HepG2 (cell line): ENCODE results near the gene SSX2IP. TPM values are rescaled to one million over a fixed set of nuclear protein-coding genes. Genes with fewer than 3 reads are reported as not detected.

ENCODE experiments used
- AHR ChIP-seq: IDR thresholded peaks from 2 replicates; pipeline ENCODE4 v1.6.1; 2018; ENCODE audit warnings: missing genetic modification reagents, missing compliant biosample characterization
- DMAP1 ChIP-seq: IDR thresholded peaks from 2 replicates; pipeline ENCODE4 v1.6.1; 2016
- KDM1A ChIP-seq: IDR thresholded peaks from 2 replicates; pipeline ENCODE4 v1.6.1; 2016; ENCODE audit warnings: missing compliant biosample characterization
- MED1 ChIP-seq: sonication (generic); formaldehyde crosslinking; IDR thresholded peaks from 2 replicates; pipeline ENCODE4 v1.4.0; 2020; ENCODE audit warnings: missing genetic modification reagents
- MED13 ChIP-seq: sonication (generic); formaldehyde crosslinking; IDR thresholded peaks from 2 replicates; pipeline ENCODE4 v1.5.0; 2020; ENCODE audit warnings: missing genetic modification reagents
- MEIS2 ChIP-seq: sonication (generic); formaldehyde crosslinking; IDR thresholded peaks from 2 replicates; pipeline ENCODE4 v1.9.0; 2021; ENCODE audit warnings: mild to moderate bottlenecking, missing genetic modification reagents
- NR1H2 ChIP-seq: sonication (generic); formaldehyde crosslinking; IDR thresholded peaks from 2 replicates; pipeline ENCODE4 v1.8.1; 2022; ENCODE audit warnings: low read depth, missing genetic modification reagents, borderline replicate concordance
- POLR2G ChIP-seq: fragments of 200-400 bp; formaldehyde crosslinking; IDR thresholded peaks from 2 replicates; pipeline ENCODE4 v1.6.1; 2018; ENCODE audit warnings: mild to moderate bottlenecking, low read depth, low read length, moderate library complexity
- RORA ChIP-seq: sonication (generic); formaldehyde crosslinking; IDR thresholded peaks from 2 replicates; pipeline ENCODE4 v1.5.0; 2020; ENCODE audit warnings: mild to moderate bottlenecking, missing genetic modification reagents, moderate library complexity
- ZBTB38 ChIP-seq: sonication (generic); formaldehyde crosslinking; IDR thresholded peaks from 2 replicates; pipeline ENCODE4 v1.5.1; 2020; ENCODE audit warnings: mild to moderate bottlenecking, missing genetic modification reagents
- ZFP1 ChIP-seq: IDR thresholded peaks from 2 replicates; pipeline ENCODE4 v1.6.1; 2016
- ZNF138 ChIP-seq: sonication (generic); formaldehyde crosslinking; IDR thresholded peaks from 2 replicates; pipeline ENCODE4 v1.5.0; 2020; ENCODE audit warnings: mild to moderate bottlenecking, low read depth, missing genetic modification reagents
- ZNF354B ChIP-seq: sonication (generic); formaldehyde crosslinking; IDR thresholded peaks from 2 replicates; pipeline ENCODE4 v1.8.0; 2022; ENCODE audit warnings: mild to moderate bottlenecking, missing genetic modification reagents
- ZNF431 ChIP-seq: sonication (generic); formaldehyde crosslinking; IDR thresholded peaks from 2 replicates; pipeline ENCODE4 v1.9.0; 2022; ENCODE audit warnings: missing genetic modification reagents, low read depth, mild to moderate bottlenecking, borderline replicate concordance
- ZNF589 ChIP-seq: sonication (generic); formaldehyde crosslinking; conservative IDR thresholded peaks from 2 replicates; pipeline ENCODE4 v1.8.0; 2022; ENCODE audit warnings: mild to moderate bottlenecking, moderate library complexity, missing genetic modification reagents
- ZNF644 ChIP-seq: IDR thresholded peaks from 2 replicates; pipeline ENCODE4 v1.6.1; 2016; ENCODE audit warnings: low read depth
- ZNF670 ChIP-seq: sonication (generic); formaldehyde crosslinking; IDR thresholded peaks from 2 replicates; pipeline ENCODE4 v1.8.0; 2022; ENCODE audit warnings: mild to moderate bottlenecking, missing genetic modification reagents, borderline replicate concordance
- ZNF766 ChIP-seq: sonication (generic); formaldehyde crosslinking; IDR thresholded peaks from 2 replicates; pipeline ENCODE4 v1.5.0; 2020; ENCODE audit warnings: missing genetic modification reagents, borderline replicate concordance
- polyA plus RNA-seq, 8 experiments: library from polyadenylated mRNA; depleted of rRNA in 3 of 8; stranded (reverse) in 7 of 8; unstranded in 1 of 8; fragments of >200 nt; fragmentation: Illumina TruSeq in 4 of 8; extraction: Trizol in 4 of 8; gene quantifications; 2 replicates each; pipeline versions ENCODE4 v1.2.1 to v1.2.3, GENCODE V29; 2011 to 2016; ENCODE audit warnings: low read depth in 4 of 8, missing spikeins in 1 of 8, mixed read lengths in 1 of 8; ENCODE audit not compliant: insufficient read depth in 1 of 8
- total RNA-seq, 5 experiments: library from RNA; depleted of rRNA; stranded (reverse); fragments of >200 nt; fragmentation: Illumina TruSeq; extraction: Trizol; gene quantifications; 2 replicates each; pipeline ENCODE4 v1.2.3, GENCODE V29; 2016; ENCODE audit warnings: low read depth in 1 of 5
- TF ChIP-seq, protein P1 (sequence below), 2 experiments: fragments of 450-650 bp in 1 of 2; sonication (generic) in 1 of 2; formaldehyde crosslinking; IDR thresholded peaks; 2 replicates each; pipeline versions ENCODE4 v1.5.0 to v1.8.0; 2020 to 2022; ENCODE audit warnings: mild to moderate bottlenecking in 1 of 2, missing genetic modification reagents in 1 of 2
- TF ChIP-seq, protein P2 (sequence below): sonication (generic); formaldehyde crosslinking; IDR thresholded peaks from 2 replicates; pipeline ENCODE4 v1.4.0; 2020; ENCODE audit warnings: missing genetic modification reagents
- TF ChIP-seq, protein P3 (sequence below): sonication (generic); formaldehyde crosslinking; IDR thresholded peaks from 2 replicates; pipeline ENCODE4 v1.8.0; 2022; ENCODE audit warnings: missing genetic modification reagents, mild to moderate bottlenecking, moderate library complexity, borderline replicate concordance
- TF ChIP-seq, protein P4 (sequence below): fragments of 450-650 bp; IDR thresholded peaks from 2 replicates; pipeline ENCODE4 v1.6.1; 2016

SSX2IP gene
- total and polyA plus RNA-seq, 2 of the 13 experiments (the other 11 are each of a cell fraction or from before 2014, with no cell fraction given), result 2.7 to 23.7 TPM

DNA sequence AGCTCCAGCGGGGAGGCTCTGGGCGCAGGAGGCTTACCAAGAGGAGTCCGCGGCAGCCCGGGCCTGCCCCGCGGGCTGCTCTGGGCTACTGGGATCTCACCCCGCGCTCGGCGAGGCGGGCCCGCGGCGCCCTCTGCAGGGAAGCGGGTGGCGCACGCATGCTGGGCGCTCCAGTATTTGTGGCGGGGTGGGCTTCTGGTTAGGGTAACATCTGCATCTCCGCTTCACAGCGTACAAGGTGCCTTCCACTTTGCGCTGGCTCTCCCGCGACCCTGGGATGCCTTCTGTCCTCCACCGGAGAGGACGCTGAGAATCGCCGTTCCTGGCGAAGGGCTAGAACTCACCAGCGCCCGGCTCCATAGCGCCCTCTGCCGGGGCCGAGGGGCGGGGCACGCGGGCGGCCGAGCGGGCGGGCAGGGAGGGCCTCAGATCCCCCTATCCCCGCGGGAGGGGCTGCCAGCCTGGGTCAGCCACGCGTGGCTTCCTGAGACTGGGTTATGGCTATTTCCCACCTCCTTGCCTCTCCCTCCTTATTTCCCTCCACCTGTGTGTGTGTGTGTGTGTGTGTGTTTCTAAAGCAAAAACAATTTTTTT lies 69.4 kb downstream of the SSX2IP start (continued):
- TF ChIP-seq, protein P1, sequence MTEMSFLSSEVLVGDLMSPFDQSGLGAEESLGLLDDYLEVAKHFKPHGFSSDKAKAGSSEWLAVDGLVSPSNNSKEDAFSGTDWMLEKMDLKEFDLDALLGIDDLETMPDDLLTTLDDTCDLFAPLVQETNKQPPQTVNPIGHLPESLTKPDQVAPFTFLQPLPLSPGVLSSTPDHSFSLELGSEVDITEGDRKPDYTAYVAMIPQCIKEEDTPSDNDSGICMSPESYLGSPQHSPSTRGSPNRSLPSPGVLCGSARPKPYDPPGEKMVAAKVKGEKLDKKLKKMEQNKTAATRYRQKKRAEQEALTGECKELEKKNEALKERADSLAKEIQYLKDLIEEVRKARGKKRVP (CRISPR knock-in tag; IDR thresholded peaks at IDR 0.05), result no peak
- TF ChIP-seq, protein P2, sequence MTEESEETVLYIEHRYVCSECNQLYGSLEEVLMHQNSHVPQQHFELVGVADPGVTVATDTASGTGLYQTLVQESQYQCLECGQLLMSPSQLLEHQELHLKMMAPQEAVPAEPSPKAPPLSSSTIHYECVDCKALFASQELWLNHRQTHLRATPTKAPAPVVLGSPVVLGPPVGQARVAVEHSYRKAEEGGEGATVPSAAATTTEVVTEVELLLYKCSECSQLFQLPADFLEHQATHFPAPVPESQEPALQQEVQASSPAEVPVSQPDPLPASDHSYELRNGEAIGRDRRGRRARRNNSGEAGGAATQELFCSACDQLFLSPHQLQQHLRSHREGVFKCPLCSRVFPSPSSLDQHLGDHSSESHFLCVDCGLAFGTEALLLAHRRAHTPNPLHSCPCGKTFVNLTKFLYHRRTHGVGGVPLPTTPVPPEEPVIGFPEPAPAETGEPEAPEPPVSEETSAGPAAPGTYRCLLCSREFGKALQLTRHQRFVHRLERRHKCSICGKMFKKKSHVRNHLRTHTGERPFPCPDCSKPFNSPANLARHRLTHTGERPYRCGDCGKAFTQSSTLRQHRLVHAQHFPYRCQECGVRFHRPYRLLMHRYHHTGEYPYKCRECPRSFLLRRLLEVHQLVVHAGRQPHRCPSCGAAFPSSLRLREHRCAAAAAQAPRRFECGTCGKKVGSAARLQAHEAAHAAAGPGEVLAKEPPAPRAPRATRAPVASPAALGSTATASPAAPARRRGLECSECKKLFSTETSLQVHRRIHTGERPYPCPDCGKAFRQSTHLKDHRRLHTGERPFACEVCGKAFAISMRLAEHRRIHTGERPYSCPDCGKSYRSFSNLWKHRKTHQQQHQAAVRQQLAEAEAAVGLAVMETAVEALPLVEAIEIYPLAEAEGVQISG (CRISPR knock-in tag), result peak; percentile 61; the same call in 1 of the 2 replicates
- TF ChIP-seq MEIS2 (CRISPR knock-in tag) (no peak), ZNF766 (peak; percentile 35; the same call in 1 of the 2 replicates), ZNF431 (0 out of 2 replicates have a peak, but pooled peaks have one; percentile 60), ZFP1 (CRISPR knock-in tag) (no peak), MED13 (peak; percentile 44; the same call in 1 of the 2 replicates), ZNF644 (no peak), POLR2G (no peak), NR1H2 (no peak), ZBTB38 (CRISPR knock-in tag) (peak; percentile 57; the same call in 1 of the 2 replicates), KDM1A (CRISPR knock-in tag) (no peak), ZNF670 (CRISPR knock-in tag) (no peak), ZNF354B (CRISPR knock-in tag) (0 out of 2 replicates have a peak, but pooled peaks have one; percentile 40), MED1 (CRISPR knock-in tag) (no peak), ZNF589 (CRISPR knock-in tag) (no peak), AHR (CRISPR knock-in tag) (no peak), RORA (CRISPR knock-in tag) (no peak), ZNF138 (no peak), DMAP1 (CRISPR knock-in tag) (peak; percentile 36; the same call in 1 of the 2 replicates)
- TF ChIP-seq, protein P3, sequence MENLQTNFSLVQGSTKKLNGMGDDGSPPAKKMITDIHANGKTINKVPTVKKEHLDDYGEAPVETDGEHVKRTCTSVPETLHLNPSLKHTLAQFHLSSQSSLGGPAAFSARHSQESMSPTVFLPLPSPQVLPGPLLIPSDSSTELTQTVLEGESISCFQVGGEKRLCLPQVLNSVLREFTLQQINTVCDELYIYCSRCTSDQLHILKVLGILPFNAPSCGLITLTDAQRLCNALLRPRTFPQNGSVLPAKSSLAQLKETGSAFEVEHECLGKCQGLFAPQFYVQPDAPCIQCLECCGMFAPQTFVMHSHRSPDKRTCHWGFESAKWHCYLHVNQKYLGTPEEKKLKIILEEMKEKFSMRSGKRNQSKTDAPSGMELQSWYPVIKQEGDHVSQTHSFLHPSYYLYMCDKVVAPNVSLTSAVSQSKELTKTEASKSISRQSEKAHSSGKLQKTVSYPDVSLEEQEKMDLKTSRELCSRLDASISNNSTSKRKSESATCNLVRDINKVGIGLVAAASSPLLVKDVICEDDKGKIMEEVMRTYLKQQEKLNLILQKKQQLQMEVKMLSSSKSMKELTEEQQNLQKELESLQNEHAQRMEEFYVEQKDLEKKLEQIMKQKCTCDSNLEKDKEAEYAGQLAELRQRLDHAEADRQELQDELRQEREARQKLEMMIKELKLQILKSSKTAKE (CRISPR knock-in tag), result no peak
- TF ChIP-seq, protein P4, sequence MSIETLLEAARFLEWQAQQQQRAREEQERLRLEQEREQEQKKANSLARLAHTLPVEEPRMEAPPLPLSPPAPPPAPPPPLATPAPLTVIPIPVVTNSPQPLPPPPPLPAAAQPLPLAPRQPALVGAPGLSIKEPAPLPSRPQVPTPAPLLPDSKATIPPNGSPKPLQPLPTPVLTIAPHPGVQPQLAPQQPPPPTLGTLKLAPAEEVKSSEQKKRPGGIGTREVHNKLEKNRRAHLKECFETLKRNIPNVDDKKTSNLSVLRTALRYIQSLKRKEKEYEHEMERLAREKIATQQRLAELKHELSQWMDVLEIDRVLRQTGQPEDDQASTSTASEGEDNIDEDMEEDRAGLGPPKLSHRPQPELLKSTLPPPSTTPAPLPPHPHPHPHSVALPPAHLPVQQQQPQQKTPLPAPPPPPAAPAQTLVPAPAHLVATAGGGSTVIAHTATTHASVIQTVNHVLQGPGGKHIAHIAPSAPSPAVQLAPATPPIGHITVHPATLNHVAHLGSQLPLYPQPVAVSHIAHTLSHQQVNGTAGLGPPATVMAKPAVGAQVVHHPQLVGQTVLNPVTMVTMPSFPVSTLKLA, result no peak
